SJSA1 (cell line): ENCODE results near the gene CTIF. TPM values are rescaled to one million over a fixed set of nuclear protein-coding genes. Genes with fewer than 3 reads are reported as not detected.

Source experiments
- DNase-seq, 2 experiments: peaks; one replicate each; pipeline ENCODE4 v3.0.0-alpha.2; 2015 to 2020; ENCODE audit warnings: low spot score in 2 of 2, low read depth in 1 of 2
- H3K27ac ChIP-seq: fragments of 250-450 bp; sonication (Bioruptor Pico); 2 replicates; pipeline ENCODE4 v1.5.1; 2020; ENCODE audit warnings: mild to moderate bottlenecking, moderate library complexity
- H3K27me3 ChIP-seq: fragments of 250-450 bp; sonication (Bioruptor Pico); replicated peaks from 2 replicates; pipeline ENCODE4 v1.5.1; 2020; ENCODE audit warnings: mild to moderate bottlenecking, moderate library complexity
- H3K36me3 ChIP-seq: fragments of 250-450 bp; sonication (Bioruptor Pico); 2 replicates; pipeline ENCODE4 v1.5.1; 2020; ENCODE audit warnings: mild to moderate bottlenecking
- H3K4me1 ChIP-seq: fragments of 250-450 bp; sonication (Bioruptor Pico); replicated peaks from 2 replicates; pipeline ENCODE4 v1.6.1; 2021; ENCODE audit warnings: mild to moderate bottlenecking
- H3K4me3 ChIP-seq: fragments of 250-450 bp; sonication (Bioruptor Pico); 2 replicates; pipeline ENCODE4 v1.5.1; 2020; ENCODE audit warnings: mild to moderate bottlenecking
- H3K9me3 ChIP-seq: fragments of 250-450 bp; sonication (Bioruptor Pico); replicated peaks from 2 replicates; pipeline ENCODE4 v1.5.1; 2020; ENCODE audit warnings: mild to moderate bottlenecking
- total RNA-seq: library from RNA; depleted of rRNA; stranded (reverse); fragments of >200 nt; shearing (Covaris generic); gene quantifications from 2 replicates; pipeline ENCODE4 v1.2.3, GENCODE V29; 2014

Gene CTIF
- total RNA-seq, 1 experiment from 2014 or later = 91.5 TPM

DNA sequence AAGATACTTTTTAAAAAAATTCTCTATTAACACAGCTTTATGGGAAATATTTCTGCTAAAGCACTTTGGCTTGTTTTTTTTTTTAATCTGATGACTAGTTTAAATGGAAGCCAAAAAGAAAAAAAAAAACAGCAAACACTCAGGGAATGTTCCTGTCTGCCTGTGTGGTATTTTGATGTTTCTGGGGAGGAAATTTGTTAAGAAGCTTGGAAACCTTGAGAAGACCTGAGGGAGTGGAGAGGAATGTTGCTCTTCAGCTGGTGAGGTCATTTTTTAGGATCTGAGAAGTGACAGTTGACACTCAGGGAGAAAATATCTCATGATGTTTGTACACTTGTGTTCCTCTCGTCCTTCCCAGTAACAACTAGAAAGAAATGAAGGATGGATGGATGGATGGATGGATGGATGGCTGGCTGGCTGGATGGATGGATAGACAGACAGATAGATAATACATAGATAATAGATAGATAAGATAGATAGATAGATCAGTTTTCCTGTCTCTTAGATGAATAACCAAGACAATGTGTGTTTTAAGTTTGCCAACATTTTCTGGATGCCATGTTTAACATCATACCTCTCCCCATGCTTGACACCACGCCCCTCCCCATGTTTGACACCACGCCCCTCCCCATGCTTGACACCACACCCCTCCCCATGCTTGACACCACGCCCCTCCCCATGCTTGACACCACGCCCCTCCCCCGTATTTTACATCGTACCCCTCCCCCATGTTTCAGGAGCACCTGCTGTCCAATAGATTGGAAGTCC is 84.8 kb downstream of the CTIF start:
- no peaks in the 10 kb centered on the region for H3K9me3 ChIP-seq
- peaks cover 69% of the 10 kb centered on the region for H3K36me3 ChIP-seq
- peak; percentile 70 to 95 for DNase-seq
- no peaks in the 10 kb centered on the region for H3K27me3 ChIP-seq
- peak overlapping the region; percentile 37 for H3K4me3 ChIP-seq
- peaks cover 88% of the 10 kb centered on the region for H3K4me1 ChIP-seq
- peak overlapping the region; percentile 93 for H3K27ac ChIP-seq

DNA sequence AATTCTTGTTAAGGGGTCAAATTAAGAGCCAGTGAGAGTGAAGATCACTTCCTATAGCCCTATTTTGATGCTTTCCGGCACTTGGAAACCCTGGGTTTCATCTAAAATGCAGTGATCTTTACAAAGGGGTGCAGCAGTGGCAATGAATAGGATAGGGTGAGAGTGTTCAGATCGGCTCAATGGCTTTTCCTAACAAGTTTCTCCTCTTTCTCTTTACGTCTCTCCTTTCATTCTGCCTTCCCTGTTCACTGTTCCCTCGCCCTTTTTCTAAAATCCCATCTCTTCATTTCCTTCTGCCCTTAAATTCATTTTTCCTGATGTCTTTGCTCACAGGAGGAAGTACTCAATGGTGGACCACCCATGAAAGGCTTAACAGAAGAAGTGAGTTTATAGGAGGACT is 86.0 kb downstream of the CTIF start:
- DNase-seq = no peak
- no peaks in the 10 kb centered on the region for H3K27me3 ChIP-seq
- H3K4me1 ChIP-seq = peaks cover 87% of the 10 kb centered on the region
- no peak overlapping the region for H3K4me3 ChIP-seq
- peaks cover 62% of the 10 kb centered on the region for H3K36me3 ChIP-seq
- H3K9me3 ChIP-seq = no peaks in the 10 kb centered on the region
- peak overlapping the region; percentile 93 for H3K27ac ChIP-seq

DNA sequence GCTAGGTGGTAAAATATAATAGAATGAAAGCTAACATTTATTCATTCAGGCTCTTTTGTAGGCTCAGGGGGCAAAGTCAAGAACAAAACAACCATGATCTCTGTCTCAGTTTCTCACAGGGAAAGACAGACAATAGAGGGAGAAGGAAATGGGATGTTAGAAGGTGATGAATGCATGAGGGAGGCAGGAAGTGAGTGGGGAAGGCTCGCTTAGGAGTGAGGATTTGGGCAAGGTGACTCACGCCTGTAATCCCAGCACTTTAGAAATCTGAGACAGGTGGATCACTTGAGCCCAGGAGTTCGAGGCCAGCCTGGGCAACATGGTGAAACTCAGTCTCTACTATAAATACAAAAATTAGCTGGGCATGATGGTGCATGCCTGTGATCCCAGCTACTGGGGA is 88.4 kb downstream of the CTIF start:
- no peaks in the 10 kb centered on the region for H3K9me3 ChIP-seq
- H3K4me3 ChIP-seq = no peak overlapping the region
- peaks cover 84% of the 10 kb centered on the region for H3K4me1 ChIP-seq
- H3K36me3 ChIP-seq = peaks cover 61% of the 10 kb centered on the region
- H3K27ac ChIP-seq = peak overlapping the region; percentile 39
- no peak for DNase-seq
- no peaks in the 10 kb centered on the region for H3K27me3 ChIP-seq

DNA sequence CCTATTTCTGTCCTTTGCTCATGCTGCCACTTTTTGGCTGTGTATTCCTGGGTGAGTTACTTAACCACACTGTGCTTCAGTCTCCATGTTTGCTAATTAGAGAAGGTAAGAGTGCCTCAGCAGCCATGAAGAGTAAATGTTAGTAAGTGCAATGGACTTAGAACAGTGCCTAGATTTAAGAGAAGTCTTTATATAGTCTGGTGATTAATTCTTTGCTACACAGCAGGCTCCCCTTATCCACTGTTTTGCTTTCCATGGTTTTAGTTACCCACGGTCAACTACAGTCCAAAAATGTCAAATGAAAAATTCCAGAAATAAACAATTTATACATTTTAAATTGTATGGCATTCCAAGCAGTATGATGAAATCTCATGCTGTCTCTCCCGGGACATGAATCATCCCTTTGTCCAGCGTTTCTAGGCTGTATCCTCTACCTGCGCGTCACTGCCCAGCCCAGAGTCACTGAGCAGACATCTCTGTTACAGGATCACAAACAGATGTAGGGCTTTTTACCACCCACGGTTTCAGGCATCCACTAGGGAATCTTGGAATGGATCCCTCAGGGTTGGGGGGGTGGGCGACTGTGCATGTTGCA is 91.0 kb downstream of the CTIF start:
- no peaks in the 10 kb centered on the region for H3K9me3 ChIP-seq
- no peak overlapping the region for H3K4me3 ChIP-seq
- H3K27ac ChIP-seq = peak overlapping the region; percentile 74
- peaks cover 73% of the 10 kb centered on the region for H3K36me3 ChIP-seq
- no peaks in the 10 kb centered on the region for H3K27me3 ChIP-seq
- peak; percentile 98 to 99 for DNase-seq
- H3K4me1 ChIP-seq = peaks cover 69% of the 10 kb centered on the region

DNA sequence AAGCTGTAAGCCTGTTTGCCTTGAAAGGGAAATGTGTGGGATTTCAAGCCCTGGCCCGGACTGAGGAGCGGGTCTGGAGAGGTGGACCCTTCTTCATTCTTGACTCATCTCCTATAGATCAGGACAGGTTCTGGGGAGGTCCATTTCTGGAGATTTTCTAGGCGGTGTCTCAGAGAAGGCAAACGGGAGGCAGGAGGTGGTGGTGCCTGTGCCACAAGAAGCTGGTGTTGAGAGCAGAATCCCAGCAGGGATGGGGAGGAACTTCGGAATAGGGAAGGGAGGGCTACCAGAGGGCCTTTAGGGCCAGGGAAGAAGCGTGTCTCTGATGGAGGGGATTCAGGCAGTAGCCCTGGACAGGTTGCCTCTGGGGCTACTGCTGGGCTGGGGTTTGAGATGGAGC is 93.0 kb downstream of the CTIF start:
- DNase-seq = no peak
- H3K27me3 ChIP-seq = no peaks in the 10 kb centered on the region
- H3K9me3 ChIP-seq = no peaks in the 10 kb centered on the region
- H3K4me1 ChIP-seq = peaks cover 57% of the 10 kb centered on the region
- peaks cover 77% of the 10 kb centered on the region for H3K36me3 ChIP-seq
- H3K27ac ChIP-seq = peak overlapping the region; percentile 63
- H3K4me3 ChIP-seq = no peak overlapping the region

DNA sequence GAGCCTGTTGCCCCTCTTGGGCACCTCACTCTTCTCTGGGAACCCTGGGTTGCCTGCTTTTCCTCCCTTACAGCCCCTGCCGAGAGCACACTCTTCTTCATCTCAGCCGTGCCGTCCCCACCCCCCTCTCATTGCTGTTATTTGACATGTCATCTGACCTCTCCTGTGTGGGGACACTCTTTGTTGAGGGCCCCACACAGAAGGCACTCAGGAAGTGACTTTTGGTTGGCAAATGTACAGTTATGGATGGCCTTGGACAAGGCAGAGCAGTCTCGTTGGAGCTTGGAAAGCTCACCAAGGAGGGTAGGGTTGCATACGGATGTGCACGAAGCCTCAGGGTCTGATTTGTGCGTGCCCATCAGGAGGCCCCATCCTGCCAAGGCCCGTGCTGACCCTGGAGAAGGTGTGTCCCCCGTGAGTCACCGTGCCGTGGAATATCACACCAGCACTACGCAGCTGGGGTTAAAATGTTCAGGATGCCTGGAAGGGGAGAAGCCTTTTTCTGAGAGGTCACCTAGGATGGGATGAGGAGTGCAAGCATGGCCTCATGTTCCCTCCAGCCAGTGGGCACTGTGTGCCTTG is 93.9 kb downstream of the CTIF start:
- Histone ChIP-seq H3K27me3 (no peaks in the 10 kb centered on the region), H3K27ac (no peak overlapping the region), H3K4me3 (no peak overlapping the region), H3K4me1 (peaks cover 50% of the 10 kb centered on the region), H3K9me3 (no peaks in the 10 kb centered on the region), H3K36me3 (peaks cover 80% of the 10 kb centered on the region)
- no peak for DNase-seq

DNA sequence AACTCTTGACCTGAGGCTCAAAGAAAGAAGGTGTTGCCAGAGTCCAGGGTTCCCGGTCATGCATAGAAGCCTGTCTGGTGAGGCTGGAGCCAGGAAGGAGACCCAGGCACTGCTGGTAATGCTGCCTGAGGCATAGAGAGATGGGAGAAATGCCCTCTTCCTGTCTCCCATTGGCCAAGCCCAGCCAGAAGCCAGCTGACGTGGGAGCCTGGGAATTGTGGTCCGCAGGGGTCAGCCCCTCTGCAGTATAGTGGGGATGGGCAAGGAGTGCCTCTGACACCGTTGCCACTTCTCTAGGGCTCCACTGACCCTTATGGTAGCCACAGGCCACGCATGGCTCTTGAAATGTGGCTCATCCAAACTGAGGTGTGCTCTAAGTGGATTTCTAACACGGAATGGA is 95.7 kb downstream of the CTIF start:
- H3K9me3 ChIP-seq = no peaks in the 10 kb centered on the region
- peaks cover 84% of the 10 kb centered on the region for H3K36me3 ChIP-seq
- H3K4me3 ChIP-seq = no peak overlapping the region
- no peak for DNase-seq
- no peaks in the 10 kb centered on the region for H3K27me3 ChIP-seq
- H3K4me1 ChIP-seq = peaks cover 38% of the 10 kb centered on the region
- H3K27ac ChIP-seq = no peak overlapping the region

DNA sequence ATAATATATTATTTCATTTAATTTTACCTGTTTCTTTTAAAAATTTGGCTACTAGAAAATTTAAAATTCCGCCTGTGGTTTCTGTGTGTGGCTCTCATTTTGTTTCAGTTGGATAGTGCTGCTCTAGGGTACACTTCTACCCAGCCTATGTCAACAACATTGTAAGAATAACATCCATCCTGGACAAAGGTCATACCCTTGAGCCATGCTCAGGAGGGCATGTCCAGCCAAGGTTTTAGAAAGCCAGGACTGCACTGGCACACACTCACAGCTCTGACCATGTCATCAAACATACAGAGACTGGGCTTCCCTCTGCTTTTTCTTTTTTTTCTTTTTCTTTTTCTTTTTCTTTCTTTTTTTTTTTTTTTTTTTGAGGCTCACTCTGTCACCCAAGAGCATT is 96.1 kb downstream of the CTIF start:
- H3K9me3 ChIP-seq = no peaks in the 10 kb centered on the region
- no peak for DNase-seq
- no peaks in the 10 kb centered on the region for H3K27me3 ChIP-seq
- H3K27ac ChIP-seq = no peak overlapping the region
- H3K36me3 ChIP-seq = peaks cover 89% of the 10 kb centered on the region
- H3K4me3 ChIP-seq = no peak overlapping the region
- H3K4me1 ChIP-seq = peaks cover 40% of the 10 kb centered on the region

DNA sequence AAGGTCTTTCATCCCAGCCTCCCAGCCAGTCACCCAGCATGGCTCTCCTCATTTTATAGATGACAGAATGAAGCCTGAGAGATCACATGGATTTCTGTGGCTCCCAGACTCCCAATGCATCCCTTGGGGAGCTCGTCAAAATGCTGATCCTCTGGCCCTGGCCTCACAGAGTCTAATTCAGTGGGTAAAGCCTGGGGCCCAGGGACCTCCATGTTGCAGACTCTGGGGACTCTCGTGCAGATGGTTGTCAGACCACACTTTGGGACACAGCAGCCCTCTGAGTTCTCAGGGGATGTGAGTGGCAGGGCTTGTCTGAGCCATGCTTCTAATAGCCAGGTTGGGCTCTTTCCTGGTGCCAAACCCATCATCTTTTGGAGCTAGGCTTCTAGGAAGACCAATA is 97.0 kb downstream of the CTIF start:
- H3K9me3 ChIP-seq = no peaks in the 10 kb centered on the region
- no peak for DNase-seq
- peaks cover 42% of the 10 kb centered on the region for H3K4me1 ChIP-seq
- no peaks in the 10 kb centered on the region for H3K27me3 ChIP-seq
- H3K4me3 ChIP-seq = no peak overlapping the region
- H3K27ac ChIP-seq = no peak overlapping the region
- peaks cover 96% of the 10 kb centered on the region for H3K36me3 ChIP-seq

DNA sequence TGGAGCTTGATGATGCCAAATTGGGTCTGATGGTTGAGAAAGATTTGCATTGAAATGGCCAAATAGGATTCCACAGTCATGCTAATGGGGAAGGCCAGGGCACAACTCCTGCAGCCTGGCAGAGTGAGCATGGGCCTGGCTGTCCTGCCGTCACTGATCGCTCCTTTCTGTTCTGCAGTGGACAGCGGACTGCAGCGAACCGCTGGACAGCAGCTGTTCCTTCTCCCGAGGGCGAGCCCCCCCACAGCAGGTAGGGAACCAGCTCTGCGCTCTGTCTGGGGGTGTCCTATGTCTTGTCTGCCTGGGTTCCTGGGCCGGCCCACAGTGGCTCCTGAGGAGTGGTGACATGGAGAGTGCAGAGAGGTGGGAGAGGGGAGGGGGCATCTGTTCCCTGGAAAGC is 97.6 kb downstream of the CTIF start:
- DNase-seq = no peak
- no peaks in the 10 kb centered on the region for H3K9me3 ChIP-seq
- no peak overlapping the region for H3K27ac ChIP-seq
- no peaks in the 10 kb centered on the region for H3K27me3 ChIP-seq
- H3K4me3 ChIP-seq = no peak overlapping the region
- H3K36me3 ChIP-seq = peaks cover 96% of the 10 kb centered on the region
- peaks cover 40% of the 10 kb centered on the region for H3K4me1 ChIP-seq

DNA sequence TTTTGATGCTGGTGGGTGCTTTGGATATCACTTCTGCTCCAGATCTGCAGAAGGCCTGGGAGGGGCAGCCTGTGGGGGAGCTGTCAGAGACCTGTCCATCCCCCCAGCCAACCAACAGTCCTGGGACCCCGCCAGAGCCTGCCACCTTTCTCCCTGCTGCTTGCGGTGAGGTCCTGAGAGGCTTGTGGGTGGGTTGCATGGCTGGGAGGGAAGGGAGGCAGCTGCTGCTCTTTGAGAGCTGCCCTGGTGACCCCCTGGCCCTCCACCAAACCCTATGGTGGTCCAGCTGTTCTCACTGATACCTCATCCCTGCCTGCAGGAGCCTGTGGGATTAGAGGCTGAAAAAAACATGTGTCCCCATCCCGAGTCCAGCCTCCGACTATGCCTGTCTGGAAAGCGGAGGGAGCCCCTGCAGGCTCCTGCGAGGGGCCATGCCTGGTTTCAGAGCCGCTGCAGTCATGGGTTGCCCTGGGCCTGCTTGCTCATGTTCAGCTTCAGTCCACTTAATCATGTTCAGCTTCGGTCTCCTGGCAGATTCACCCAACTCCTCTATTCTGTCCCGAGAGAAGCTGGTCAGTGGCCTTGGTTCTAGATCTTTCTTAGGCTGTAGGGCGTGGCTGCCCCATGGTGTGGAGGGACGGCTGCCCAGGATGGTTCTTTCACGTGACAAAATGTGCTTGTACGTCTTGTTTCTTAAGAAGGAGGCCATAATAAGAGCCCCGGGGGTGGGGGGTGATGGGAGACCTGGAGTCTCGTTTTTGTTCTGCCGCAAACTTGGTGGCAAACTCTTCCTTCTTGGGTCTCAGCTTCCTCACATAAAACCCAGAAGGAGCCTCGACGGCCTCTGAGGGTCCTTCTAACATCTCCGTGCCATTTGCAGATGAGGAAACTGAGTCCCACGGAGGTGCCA is 98.5 kb downstream of the CTIF start:
- Histone ChIP-seq H3K9me3 (peaks cover 1% of the 10 kb centered on the region; the same call in 1 of the 2 replicates), H3K27me3 (no peaks in the 10 kb centered on the region), H3K27ac (no peak overlapping the region), H3K36me3 (peaks cover 96% of the 10 kb centered on the region), H3K4me3 (no peak overlapping the region), H3K4me1 (peaks cover 32% of the 10 kb centered on the region)
- DNase-seq = no peak

DNA sequence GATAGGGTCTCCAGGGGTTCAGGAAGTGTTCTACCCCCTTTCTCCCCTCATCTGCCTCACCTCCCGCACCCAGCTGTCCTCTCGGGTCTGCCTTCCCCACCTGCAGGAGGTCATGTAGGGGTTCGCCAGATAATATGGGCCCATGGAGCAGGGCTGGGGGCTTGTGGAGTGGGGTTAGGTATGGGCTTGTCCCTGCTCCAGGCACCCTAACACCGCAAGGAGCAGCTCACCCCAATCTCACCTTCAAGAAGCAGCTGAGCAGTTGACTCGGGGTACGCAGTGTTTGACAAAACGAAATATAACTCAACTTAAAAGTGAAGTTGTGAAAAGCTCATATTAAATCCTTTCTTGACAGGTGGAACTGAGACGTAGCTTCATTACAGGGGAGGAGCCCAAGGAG is 99.6 kb downstream of the CTIF start:
- Histone ChIP-seq H3K27ac (no peak overlapping the region), H3K9me3 (peaks cover 3% of the 10 kb centered on the region; the same call in 1 of the 2 replicates), H3K36me3 (peaks cover 95% of the 10 kb centered on the region), H3K4me1 (peaks cover 28% of the 10 kb centered on the region), H3K4me3 (no peak overlapping the region), H3K27me3 (no peaks in the 10 kb centered on the region)
- no peak for DNase-seq

DNA sequence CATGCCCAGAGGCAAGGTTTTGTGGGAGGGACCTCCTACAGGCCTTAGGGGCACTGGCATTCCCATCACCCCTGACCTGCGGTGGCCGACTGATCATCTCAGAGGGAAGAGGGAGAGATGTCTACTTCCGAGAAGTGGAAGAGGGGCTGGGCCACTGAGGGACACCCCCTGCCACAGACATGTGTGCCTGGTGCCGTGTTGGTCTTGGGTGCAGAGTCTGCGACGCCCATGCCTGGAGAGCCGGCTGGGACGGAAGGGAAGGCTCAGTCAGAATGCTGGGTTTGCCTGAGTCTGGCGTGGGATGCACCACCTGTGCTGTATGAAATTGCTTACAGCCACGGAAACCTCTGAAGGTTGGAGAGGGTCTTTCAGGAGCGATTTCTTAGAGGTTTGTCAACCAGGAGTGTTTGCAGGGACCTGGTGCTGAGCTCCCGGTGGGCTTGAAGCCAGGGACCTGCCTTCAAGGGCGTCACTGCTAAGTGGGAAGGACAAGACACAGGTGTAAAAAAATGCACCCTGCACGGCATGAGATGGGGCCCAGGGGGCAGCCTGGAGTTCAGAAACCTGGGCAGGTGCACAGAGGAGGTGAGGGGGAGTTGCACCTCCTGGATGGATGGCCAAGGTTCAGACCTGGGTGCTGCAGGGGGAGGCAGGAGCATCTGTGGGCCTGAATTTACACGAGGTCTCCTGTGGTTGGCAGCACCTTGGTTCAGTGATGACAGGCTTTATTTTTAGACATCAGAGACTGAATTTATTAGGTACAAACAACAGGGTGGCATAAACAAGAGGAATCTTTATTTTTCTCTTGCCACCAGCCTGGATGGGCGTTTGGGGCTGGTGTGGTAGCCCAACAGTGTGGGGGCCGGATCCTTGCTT is 100.3 kb downstream of the CTIF start:
- peaks cover 96% of the 10 kb centered on the region for H3K36me3 ChIP-seq
- no peaks in the 10 kb centered on the region for H3K27me3 ChIP-seq
- H3K27ac ChIP-seq = no peak overlapping the region
- H3K4me3 ChIP-seq = no peak overlapping the region
- DNase-seq = no peak
- peaks cover 28% of the 10 kb centered on the region for H3K4me1 ChIP-seq
- H3K9me3 ChIP-seq = peaks cover 3% of the 10 kb centered on the region; the same call in 1 of the 2 replicates
